ENCODE data around the gene ACOX1.

The ACOX1 gene

DNA sequence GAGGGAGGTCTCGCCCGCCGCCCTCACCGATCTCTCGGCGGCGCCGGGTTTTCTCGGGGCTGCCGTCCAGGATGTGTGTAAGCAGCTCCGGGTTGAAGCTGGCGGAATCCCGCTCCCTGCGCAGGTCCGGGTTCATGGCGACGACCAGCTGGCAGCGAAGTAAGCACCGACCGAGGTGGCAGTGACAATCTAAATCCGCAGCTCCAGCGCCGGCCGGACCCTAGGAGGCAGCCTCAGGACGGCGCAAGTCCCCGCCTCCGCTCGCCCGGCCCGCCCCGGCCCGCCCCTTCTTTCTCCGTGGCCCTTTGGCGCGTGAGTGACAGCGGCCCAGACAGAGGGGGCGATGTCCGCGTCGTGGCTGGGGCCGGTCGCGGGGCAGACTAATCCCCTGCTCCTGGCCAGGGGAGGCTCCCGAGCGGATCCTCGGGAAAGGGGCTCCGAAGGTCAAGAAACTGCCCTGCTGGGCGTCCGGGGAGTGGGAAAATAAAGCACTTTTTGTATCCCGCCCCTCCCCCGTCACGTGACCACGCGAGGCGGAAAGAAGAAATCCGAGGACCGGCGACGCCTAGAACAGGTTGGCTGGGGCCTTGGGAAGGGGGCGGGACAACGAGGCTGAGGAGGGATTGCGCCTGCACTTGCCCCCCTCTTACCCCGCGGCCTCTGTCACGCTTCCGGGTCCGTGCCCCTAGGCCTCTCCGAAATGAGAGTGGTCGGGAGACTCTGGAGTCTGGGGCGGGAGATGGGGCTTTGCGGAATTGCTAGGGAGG is at the start of gene ACOX1, which contains the start of gene TEN1:
Gene ACOX1, minus strand, starts transcription at position 229 of the 767 bp plus-strand sequence. Its CDS starts 93 bp downstream, at position 136.
Gene TEN1, plus strand, starts transcription at position 303 of the 767 bp plus-strand sequence. CDS start 6,953 bp downstream, outside the sequence.
- peak; percentile 93 for DNase-seq

DNA sequence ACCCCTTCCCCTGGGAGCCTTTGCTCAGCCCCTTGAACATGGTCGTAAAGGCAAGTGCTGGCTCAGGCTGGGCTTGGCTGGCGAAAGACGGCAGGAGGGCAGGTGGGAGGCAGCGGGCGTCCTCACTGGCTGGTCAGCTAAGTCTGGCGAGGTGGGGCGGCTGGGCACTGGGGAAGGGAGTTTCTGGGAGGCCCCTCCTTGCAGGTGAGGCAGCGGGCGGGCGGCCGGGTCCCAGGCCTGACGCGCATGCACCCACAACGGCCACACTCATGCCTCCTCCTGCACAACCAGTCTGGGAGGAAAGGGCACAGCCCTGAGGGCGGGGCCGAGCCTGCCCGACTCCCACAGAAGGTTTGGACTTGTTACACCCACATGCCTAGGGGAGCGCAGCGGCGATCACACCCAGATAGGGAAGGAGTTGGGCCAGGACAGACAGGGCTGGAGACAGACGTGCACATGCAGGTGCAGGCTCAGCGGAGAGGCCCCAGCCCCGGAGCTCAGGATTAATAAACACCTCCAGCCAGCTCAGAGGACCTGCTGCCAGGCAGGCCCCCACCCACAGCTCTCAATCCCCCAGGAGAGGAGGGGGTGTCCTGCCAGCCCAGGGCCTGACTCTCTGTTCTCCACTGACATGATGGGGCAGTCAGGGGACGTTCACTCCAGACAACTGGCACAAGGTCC is 48.3 kb upstream of the ACOX1 start, which contains the start of gene EVPL:
Gene EVPL, minus strand, starts transcription at position 148 of the 681 bp plus-strand sequence. Its CDS starts 108 bp downstream, at position 40.
- no peak for DNase-seq

DNA sequence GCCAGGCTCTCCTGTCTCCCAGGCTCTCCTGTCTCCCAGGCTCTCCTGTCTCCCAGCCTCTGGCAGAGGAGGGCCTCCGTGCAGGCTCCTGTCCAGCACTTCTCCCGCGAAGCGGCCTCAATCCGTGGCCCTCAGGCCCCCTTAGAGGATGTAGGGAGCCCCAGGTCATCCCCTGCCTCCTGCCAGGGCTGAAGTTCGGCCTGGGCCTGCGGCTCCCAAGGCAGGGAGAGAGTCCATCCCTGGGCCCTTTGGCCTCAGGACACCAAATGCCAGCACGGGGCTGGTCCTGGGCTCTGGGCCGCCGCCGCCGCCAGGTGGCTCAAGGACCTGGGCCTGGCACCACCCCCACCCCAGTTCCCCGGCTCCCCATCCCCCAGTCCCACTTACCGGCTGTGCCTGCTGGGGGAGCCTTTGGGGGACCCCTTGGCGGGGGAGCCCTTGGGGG is 47.8 kb upstream of the ACOX1 start:
- DNase-seq, result no peak

DNA sequence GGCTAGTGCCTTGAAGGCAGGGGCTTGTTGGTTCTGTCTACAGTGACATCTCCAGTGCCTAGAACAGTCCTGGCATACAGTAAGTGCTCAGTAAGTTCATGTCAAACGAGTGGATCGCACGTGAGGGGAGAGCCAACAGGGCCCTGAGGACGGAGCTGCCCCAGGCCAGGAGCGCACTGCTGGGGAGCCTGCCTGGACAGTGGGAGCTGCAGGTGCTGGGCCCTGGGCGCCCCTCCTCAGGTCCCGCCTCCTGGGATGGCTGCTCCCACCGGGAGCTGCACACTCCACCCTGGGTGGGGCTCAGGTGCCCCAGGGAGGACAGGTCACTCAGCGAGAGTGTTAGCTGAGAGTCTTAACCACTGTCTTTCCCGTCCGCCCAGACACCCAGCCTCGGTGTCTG is 46.3 kb upstream of the ACOX1 start:
- DNase-seq, result no peak

DNA sequence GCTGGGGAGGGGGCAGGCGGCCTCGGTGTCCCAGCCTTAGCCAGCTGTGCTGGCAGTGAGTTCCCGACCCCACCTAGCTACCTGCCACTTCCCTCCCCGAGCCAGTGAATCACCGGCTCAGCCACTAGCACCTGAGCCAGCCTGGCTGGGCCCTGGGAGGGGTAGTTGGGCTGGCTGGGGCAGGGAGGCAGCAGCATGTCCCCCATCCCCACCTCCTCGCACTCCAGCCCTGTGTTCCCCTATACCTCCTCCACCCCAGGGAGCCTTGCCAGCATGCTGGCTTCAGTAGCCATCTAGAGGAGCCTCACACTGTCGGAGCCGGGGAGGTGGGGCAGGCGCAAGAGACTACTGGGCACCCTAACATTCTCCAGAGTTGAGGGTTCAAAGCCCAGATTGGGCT is 45.4 kb upstream of the ACOX1 start:
- DNase-seq, result no peak

DNA sequence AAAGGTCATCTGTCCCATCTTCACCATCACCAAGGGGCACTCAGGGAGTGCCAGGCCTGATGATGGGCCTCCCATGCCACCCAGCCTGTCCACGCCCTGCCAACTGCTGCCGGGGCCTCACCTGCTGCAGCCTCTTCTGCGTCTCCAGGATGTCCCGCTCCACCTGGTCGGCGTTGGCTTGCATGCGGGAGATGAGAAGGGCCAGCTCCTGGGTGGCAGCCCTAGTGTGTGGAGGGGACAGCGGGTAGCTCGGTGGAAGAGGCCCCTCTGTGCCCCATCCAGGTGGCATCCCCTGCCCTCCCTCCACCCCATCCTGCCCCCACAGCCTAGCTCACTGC is 44.9 kb upstream of the ACOX1 start:
- no peak for DNase-seq

DNA sequence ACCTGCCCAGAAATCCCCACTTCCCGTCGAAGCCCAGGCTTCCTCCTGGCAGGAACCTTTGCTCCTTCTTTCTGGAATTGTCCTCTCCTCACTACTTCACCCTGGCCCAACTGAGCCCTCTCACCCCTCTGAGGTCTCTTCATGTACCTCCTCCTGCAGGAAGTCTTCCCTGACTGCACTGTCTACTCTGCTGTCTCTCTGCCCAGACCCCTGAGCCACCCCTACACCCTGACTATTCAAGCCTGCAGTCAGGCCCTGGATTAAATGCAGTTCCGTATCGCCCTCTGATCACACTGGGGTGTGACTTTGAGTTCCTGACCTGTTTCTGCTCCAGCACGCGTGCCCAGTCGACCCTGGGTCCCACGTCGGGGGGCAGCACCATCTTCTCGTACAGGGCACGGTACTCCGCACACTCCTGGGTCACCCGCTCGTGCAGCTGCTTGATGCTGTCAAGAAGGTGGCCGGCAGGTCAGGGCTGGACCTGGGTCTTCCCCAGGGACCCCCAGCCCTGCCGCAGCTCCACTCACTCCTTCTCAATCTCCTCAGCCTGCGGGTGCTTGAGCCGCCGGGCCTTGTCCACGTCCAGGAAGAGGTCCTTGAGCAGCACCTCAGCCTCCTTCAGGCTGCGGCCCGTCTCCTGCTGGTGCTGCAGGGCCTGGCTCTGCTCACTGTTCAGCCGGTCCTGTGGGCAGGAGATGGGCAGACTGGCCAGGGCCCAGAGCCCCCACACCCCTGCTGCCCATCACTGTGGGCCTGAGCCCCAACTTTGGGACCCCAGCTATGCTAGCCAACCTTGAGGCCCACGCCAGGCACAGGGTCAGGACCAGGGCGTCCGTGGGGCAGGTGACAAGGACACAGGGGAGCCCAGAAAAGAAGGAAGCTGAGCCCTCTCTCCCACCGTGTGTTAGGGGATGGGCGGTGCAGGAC is 44.3 kb upstream of the ACOX1 start:
- no peak for DNase-seq

DNA sequence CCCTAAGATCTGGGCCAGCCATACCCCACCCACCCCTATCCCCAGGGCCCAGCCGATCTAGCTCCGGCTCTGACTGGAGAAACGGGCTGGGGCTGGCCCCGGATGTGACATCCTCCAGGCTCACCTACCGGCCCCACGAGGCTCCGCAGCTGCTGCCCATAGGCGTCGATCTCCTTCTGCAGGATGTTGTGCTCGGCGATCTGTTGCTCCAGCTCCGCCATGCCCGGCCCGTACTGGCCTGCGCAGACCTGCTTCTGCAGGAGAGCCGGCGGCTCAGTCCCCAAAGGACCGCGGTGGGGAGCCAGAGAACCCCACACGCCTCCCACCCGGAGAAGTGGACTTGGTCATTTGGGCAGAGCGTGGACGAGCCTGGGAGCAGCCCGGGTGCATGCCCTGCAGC is 43.3 kb upstream of the ACOX1 start:
- DNase-seq, result no peak

DNA sequence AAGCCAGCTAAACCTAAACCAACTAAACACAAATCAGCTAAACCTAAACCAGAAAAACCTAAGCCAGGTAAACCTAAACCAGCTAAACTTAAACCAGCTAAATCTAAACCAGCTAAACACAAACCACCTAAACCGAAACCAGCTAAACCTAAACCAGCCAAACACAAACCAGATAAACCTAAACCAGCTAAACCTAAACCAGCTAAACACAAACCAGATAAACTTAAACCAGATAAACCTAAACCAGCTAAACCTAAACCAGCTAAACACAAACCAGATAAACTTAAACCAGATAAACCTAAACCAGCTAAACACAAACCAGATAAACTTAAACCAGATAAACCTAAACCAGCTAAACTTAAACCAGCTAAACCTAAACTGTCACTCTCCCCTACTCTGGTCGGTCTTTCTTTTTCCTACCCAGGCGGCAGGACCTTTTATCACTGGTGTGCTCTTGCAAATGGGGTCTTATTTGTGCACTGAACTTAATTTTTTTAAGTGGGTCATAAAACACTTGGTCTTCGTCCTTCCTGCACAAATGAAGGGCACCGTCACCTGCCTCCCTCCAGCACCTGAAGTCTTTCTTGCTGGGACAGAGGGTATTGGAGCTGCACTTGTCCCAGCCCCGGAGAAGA is 41.0 kb upstream of the ACOX1 start:
- DNase-seq, result no peak

DNA sequence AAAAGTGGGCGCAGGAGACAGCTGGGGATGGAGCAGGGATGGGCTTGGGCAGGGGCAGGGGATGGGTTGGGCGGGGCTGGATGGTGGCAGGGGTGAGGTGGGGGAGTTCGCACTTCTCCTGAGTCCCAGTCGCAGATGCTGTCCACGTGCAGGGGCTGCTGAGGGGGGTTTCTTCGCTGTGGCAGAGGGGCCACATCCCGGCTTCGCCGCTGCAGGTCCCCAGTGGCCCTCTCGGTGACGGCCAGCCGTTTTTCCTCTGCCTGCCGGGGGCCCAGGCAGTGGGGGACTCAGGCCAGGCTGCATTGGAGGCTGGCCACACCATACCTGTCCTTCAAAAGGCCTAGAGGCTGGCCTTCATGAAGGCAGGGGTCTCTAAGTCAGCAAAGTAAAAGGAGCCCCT is 39.8 kb upstream of the ACOX1 start:
- DNase-seq, result no peak

DNA sequence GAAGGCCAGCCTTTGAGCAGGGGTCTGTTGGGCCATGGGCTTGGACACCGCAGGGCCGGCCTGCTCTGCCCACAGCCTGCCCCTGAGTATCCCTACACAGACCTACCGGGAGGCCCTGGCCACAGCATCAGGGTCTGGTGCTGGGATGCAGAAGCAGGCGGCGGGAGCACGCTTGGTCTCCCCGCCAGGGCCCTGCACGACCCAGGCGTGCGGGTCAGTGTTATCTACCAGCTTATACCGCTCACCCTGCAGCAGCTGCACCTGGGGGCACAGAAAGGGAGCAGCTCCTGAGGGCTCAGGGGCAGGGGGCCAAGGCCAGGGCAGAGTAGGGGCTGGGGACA is 39.3 kb upstream of the ACOX1 start:
- no peak for DNase-seq

DNA sequence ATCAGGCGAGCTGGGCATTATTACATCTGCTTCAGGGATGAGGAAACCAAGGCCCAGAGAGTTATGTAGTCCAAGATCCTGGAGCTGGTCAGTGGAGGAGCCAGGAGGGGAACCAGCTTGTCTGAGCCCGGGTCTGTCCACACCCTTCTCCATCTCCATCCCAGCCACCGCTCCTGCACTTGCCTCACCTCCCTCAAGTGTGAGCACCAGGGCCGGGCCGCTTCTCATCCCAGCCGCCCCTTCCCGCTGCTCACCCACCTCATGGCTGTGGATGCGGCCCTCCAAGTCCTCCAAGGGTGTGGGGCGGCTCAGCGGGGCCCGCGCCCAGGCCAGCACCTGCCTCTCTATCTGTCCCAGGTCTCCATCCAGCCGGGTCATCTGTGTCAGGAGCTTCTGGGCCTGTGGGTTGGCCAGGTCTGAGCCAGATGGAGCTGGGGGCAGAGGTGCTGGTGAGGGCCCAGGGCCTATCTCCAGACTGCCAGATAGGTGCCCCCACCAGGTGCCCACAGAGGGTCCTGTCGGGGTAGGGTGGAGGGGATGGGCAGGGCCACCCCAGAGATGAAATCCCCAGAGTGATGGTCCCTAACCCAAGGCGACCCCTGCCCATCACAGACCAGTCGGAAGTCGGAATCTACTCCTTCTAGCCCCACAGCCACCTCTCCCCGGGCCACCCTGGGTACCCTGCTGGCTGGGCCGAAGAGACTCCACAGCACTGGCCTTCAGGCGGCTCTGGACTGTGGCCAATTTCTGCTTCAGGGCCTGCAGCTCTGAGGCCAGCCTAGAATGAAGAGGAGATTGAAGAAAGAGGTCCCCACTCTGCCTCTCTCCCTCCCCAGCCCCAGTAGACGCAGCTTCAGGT is 38.7 kb upstream of the ACOX1 start:
- DNase-seq, result no peak

DNA sequence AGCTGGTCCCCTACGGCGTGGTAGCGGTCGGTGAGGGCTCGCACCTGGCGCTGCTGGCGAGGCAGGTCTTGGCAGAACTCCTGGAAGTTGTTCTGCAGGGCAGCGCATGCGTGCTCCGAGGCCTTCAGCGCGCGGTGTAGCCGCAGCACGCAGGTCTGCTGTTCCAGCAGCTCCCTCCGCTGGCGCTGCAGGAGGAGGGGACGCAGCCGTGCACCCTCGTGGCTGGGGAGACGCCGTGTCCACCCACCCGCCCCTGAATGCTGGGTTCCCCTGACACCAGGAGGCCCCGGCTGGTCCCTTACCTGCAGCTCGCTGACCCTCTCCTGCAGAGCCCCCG is 35.9 kb upstream of the ACOX1 start:
- DNase-seq, result peak; percentile 81

DNA sequence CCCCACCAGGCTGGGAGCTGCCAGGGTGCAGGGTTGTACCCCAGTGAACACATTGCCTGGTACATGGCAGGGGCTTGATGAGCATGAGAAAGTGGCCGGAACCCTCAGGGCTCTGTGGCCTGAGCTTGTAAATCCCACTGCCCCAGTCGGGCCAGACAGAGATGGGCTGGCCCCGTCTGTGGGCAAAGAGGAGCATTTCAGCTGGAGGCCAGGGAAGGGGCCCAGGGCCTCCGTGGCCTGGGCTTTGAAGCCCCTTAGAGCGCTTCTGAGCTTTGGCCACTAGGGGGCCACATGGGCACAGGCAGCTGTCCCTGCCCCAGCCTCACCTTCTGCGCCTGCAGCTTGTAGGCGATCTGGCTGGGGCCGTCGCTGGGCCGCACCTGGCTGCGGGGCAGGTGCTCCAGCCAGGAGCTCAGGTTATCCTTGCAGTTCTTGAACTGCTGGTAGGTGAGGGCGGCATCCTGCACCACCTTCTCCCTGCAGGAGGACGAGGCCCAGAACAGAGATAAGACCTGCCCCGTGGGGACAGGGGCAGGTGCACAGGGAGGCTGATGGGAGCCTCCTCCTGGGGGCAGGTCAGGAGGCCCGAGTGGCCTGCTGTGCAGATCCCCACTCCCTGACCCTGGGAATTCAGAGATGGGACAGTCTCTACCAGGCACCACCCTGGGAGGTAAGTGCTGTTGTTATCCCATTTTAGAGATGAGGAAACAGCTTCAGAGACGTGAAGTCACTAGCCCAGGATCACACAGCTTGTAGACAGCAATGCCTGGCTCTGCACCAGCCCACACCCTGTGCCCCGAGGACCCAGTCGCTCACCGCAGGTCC is 35.3 kb upstream of the ACOX1 start:
- peak; percentile 88 for DNase-seq

DNA sequence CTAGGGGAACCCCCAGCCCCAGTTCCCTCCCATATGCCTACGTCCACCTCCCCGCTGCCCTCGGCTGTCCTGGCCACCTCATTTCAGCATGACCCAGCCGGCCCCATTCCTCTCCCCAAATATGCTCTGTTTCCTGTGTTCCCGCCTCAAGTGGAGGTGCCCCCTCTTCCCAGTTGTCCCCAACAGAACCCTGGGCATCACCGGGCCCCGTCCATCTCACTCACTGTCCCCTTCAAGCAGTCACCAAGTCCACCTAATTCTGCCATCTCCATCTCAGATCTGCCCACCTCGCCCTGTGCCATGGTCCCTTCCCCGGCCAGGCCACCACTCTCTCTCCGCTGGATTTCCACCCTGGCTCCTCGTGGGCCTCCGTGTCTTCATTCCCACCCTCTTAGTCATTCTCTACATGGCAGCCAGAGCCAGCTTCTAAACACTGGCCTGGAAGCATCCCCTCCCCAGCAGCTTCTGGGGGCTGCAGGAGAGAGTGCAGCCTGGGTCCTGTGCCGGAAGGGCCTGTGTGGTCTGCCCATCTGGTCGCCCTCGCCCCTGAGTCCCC is 34.5 kb upstream of the ACOX1 start:
- no peak for DNase-seq

DNA sequence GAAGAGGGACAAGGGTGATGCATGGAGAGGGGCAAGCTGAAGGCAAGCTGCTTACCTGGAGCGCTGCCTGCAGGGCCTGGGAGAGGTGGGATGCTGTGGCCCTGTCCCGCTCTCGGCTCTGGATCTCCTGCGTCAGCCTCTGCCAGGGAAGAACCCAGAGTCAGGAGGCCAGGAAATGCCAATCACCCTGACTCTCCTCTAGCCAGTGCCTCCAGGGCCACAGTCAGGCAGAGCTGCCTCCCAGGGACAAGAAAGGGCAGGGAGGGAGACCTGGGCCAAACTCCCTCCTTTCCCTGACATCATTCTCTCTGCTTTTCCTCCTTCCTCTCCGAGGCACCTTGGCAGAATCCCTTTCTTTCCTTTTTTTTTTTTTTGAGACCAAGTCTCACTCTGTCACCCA is 33.0 kb upstream of the ACOX1 start:
- DNase-seq, result no peak

DNA sequence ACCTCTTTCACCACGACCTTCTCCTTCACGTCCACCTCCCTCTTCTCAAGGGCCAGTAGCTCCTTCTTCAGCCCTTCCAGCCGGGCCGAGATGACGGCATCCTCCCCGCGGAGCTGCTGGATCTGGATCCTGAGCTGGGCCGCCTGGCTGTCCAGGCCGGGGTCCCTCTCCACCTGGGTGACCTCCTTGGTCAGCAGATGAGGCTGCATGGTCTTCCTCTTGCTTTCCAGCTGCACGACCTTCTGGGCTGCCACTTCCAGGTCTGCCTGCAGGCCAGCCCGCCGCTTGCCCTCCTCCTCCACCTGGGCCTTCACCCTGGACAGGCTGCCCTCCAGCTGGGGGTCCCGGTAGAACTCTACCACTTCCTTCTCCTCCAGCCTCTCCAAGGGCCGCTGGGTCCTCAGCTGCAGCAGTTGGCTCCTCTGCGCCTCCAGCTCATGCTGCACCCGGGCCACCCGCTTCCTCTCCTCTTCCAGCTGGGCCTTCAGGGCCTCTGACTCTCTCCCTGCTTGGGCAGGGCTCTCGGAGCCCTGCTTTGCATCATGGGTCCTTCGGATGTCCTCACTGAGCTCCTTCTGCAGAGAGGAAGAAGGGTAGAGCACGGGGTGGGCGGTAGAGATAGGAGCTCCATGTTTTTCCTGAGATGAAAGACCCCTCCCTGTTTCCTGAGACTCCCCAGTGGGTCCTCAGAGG is 31.1 kb upstream of the ACOX1 start:
- no peak for DNase-seq

DNA sequence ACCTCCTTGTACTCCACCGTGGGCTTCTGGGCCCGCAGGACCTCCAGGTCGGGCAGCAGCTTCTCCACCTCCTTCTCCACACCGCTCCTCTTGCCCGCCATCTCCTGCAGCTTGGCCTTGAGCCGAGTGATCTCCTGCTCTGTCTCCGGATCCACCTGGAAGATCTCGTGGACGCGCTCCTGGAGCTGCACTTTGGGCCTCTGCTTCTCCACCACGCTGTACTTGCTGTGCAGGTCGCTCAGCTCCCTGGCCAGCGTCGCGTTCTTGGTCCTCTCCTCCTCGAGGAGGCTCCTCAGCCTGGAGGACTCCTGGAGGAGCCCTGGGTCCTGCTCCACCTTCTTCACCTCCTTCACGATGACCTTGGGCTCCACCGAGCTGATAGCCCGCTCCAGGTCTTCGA is 30.5 kb upstream of the ACOX1 start:
- no peak for DNase-seq

DNA sequence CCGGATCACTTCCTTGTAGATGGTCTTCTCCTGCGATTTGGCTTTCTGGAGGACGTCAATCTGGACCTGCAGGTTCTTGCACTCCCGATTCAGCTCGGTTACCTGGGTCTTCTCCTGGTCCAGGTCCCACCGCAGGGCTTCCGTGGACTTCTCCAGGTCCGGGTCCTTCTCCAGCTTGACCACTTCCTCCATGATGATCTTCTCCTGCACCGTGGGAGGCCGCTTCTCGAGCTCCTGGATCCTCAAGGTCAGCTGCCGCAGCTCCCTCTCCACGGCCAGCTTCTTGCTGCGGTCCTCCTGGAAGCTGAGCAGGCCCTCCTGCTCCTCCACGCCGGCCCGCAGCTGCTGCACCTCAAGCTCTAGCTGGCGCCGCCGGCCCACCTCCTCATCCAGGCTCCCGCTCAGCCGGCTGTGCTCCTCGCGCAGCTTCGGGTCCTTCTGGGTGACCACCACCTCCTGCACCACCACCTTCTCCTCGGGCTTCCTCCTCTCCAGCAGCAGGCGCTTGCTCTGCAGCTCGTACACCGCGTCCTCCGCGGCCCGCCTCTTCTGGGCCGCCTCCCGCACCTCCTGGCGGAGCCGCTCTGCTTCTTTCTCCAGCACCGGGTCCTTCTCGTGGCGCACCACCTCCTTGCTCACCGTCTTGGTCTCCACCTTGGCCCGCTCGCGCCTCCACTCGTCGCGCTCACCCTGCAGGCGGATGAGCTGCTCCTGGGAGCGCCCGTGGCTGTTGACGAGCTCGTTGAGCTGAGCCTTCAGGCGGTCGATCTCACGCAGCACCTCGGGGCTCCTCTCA is 29.9 kb upstream of the ACOX1 start:
- no peak for DNase-seq
